ENCODE measurements around the gene STRAP. TPM values are rescaled to one million over a fixed set of nuclear protein-coding genes. Genes with fewer than 3 reads are reported as not detected.

Gene STRAP
- total and polyA plus RNA-seq, 2 experiments from 2014 or later, result 229 to 403 TPM

GRCh38 chr12:15932327-15932726 lies 50.1 kb downstream of the STRAP start (continued):
- TF ChIP-seq ZNF462 (CRISPR knock-in tag; IDR thresholded peaks at IDR 0.05) (no peak), EZH2phosphoT487 (IDR thresholded peaks at IDR 0.05; ENCODE audit: unreplicated experiment) (no peak), ZNF331 (CRISPR knock-in tag; IDR thresholded peaks at IDR 0.05; ENCODE audit: low read depth) (no peak), CREB1 (CRISPR knock-in tag; IDR thresholded peaks at IDR 0.05; ENCODE audit: low read depth) (no peak), CTCF (conservative IDR thresholded peaks at IDR 0.05; ENCODE audit: low read depth in 2 of 2) (no peak)

DNA sequence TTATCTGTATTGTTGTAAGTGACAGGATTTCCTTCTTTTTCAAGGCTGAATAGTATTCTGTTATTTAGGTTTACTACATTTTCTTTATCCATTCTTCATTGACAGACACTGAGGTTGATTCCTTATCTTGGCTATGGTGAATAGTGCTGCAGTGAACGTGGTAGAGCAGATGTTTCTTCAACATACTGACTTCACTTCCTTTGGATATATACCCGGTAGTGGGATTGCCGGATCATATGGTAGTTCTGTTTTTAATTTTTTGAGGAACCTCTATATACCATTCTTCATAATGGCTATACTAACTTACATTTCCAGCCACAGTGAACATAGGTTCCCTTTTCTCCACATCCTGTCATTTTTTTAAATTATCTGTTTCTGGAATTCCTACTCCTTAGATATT lies 50.8 kb downstream of the STRAP start:
- TF ChIP-seq CREB1 (CRISPR knock-in tag; IDR thresholded peaks at IDR 0.05; ENCODE audit: low read depth), result no peak
- Mint-ChIP-seq H3K4me1 (peaks cover 35% of the 10 kb centered on the region), H3K27me3 (ENCODE audit: insufficient read depth, low read depth, poor library complexity) (peaks cover 1% of the 10 kb centered on the region), H3K4me3 (no peak overlapping the region), H3K36me3 (ENCODE audit: low read depth) (no peaks in the 10 kb centered on the region; the same call in 2 of the 3 replicates), H3K9me3 (no peaks in the 10 kb centered on the region), H3K27ac (no peak overlapping the region)
- Histone ChIP-seq H3K4me1 (ENCODE audit: insufficient read depth) (peaks cover 15% of the 10 kb centered on the region), H3K9me2 (ENCODE audit: insufficient read depth) (no peaks in the 10 kb centered on the region), H4K20me1 (replicated peaks; ENCODE audit: insufficient read depth) (no peaks in the 10 kb centered on the region), H3K4me2 (no peak overlapping the region), H3F3A (replicated peaks; ENCODE audit: low read depth) (no peaks in the 10 kb centered on the region), H3K4me3 (no peak overlapping the region), H3K36me3 (ENCODE audit: insufficient read depth) (no peaks in the 10 kb centered on the region), H3K27ac (ENCODE audit: low read depth) (no peak overlapping the region), H3K79me2 (replicated peaks; ENCODE audit: insufficient read depth) (no peaks in the 10 kb centered on the region), H3K27me3 (ENCODE audit: insufficient read depth) (no peaks in the 10 kb centered on the region), H2AFZ (no peak overlapping the region)
- DNase-seq (ENCODE audit: low spot score) (no peak), ATAC-seq (no peak)
